Measurements from ENCODE around the gene NRP1. TPM values are rescaled to one million over a fixed set of nuclear protein-coding genes. Genes with fewer than 3 reads are reported as not detected.

The NRP1 gene
- total and polyA plus RNA-seq, 2 donors (not counting 3 experiments of a cell fraction or from before 2014, with no cell fraction given) = 122 to 306 TPM

DNA sequence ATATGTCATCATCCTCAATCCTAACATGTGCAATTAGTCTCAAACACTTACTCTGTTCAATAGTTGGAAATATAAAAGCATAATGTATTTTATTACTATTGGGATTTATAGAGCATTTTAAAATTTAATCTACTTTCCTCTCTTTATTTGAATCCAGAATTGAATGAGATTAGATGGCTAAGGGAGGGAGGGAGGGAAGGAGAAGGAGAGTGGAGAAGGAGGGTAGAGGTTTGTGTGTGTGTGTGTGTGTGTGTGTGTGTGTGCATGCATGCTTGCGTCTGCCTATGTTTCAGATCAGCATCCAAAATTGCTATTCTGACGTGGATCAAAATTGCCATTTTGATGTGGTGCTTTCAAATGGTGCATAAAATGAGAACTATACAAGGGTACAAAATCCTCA, 90.8 kb downstream of the NRP1 start:
- Histone ChIP-seq H3K9ac (replicated peaks; ENCODE audit: extremely low read depth, insufficient read depth, low read length) (no peak overlapping the region), H3K4me2 (ENCODE audit: insufficient read depth, low read length) (no peak overlapping the region), H3K36me3 (ENCODE audit: control insufficient read depth in 2 of 2, extremely low read depth in 1 of 2, insufficient read depth in 2 of 2, low read length in 2 of 2) (peaks cover 9 to 19% of the 10 kb centered on the region in 2 experiments), H4K20me1 (replicated peaks; ENCODE audit: control insufficient read depth, extremely low read depth, insufficient read depth, low read length) (no peaks in the 10 kb centered on the region), H3K9me3 (replicated peaks; ENCODE audit: control insufficient read depth, insufficient read depth, low read length) (no peaks in the 10 kb centered on the region), H3K27me3 (ENCODE audit: control insufficient read depth in 2 of 2, insufficient read depth in 2 of 2, low read length in 2 of 2) (no peaks in the 10 kb centered on the region), H2AFZ (ENCODE audit: low read depth, low read length) (no peak overlapping the region), H3K27ac (ENCODE audit: insufficient read depth, low read depth, low read length) (no peak overlapping the region), H3K4me1 (ENCODE audit: control insufficient read depth, extremely low read depth, insufficient read depth, low read length) (peaks cover 15% of the 10 kb centered on the region), H3K79me2 (ENCODE audit: control insufficient read depth, insufficient read depth, low read length) (peaks cover 16% of the 10 kb centered on the region), H3K9me1 (replicated peaks; ENCODE audit: control insufficient read depth, extremely low read depth, insufficient read depth, low read length) (no peaks in the 10 kb centered on the region), H3K4me3 (replicated peaks in 1 of 3; ENCODE audit: insufficient read depth in 1 of 3, low read depth in 1 of 3, low read length in 3 of 3) (no peak overlapping the region)
- intact Hi-C loops (cut with micrococcal nuclease) = no loop called here
- FAIRE-seq = no peak
- TF ChIP-seq POLR2A (IDR thresholded peaks at IDR 0.05; ENCODE audit: low read depth, low read length) (no peak), FOS (IDR thresholded peaks at IDR 0.05; ENCODE audit: borderline replicate concordance, insufficient read depth, low read length) (no peak)
- TF ChIP-seq, protein P1, sequence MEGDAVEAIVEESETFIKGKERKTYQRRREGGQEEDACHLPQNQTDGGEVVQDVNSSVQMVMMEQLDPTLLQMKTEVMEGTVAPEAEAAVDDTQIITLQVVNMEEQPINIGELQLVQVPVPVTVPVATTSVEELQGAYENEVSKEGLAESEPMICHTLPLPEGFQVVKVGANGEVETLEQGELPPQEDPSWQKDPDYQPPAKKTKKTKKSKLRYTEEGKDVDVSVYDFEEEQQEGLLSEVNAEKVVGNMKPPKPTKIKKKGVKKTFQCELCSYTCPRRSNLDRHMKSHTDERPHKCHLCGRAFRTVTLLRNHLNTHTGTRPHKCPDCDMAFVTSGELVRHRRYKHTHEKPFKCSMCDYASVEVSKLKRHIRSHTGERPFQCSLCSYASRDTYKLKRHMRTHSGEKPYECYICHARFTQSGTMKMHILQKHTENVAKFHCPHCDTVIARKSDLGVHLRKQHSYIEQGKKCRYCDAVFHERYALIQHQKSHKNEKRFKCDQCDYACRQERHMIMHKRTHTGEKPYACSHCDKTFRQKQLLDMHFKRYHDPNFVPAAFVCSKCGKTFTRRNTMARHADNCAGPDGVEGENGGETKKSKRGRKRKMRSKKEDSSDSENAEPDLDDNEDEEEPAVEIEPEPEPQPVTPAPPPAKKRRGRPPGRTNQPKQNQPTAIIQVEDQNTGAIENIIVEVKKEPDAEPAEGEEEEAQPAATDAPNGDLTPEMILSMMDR (IDR thresholded peaks at IDR 0.05; ENCODE audit: extremely low read depth in 1 of 2, insufficient read depth in 1 of 2, low read depth in 1 of 2, low read length in 2 of 2) = no peak
- TF ChIP-seq, protein P2, sequence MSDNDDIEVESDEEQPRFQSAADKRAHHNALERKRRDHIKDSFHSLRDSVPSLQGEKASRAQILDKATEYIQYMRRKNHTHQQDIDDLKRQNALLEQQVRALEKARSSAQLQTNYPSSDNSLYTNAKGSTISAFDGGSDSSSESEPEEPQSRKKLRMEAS (IDR thresholded peaks at IDR 0.05; ENCODE audit: insufficient read depth, insufficient read length) = no peak
- DNase-seq (ENCODE audit: low read depth, low spot score) = no peak
- ChIA-PET CTCF (interaction anchor here (1.5 kb wide), 1 partner anchor 10 kb away, joined by 9 read pairs; no protein-coding TSS in a partner anchor), POLR2A (no interaction called here)
- dilution Hi-C loops (cut with MboI; ENCODE audit: extremely low pct_ligation_motif_present, low sequenced_read_pairs) = no loop called here
- no TSS peak for BruUV-seq (replicated peaks)

DNA sequence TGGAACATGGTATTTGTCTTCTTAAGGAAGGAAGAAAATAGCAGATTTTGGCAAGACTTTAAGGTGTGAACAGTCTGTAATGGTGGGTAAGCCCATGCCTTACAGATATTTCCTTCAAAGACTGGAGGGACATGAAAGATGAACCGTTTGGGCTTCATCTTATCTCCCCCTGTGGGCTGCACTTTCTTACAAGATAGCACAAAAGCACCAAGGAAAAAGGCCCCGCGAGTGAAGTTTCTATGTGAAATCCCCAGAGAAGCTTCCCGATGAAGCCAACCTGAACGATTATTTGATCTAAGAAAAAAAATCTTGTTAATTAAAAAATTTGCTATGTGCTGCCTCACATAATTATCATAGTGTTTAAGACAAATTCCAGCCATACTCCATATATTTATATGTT, 91.5 kb downstream of the NRP1 start:
- TF ChIP-seq EZH2 (IDR thresholded peaks at IDR 0.05; ENCODE audit: borderline replicate concordance, low read depth, low read length, severe bottlenecking) (no peak), JUN (IDR thresholded peaks at IDR 0.05; ENCODE audit: borderline replicate concordance, insufficient read depth, insufficient read length, low read depth) (no peak), GATA2 (IDR thresholded peaks at IDR 0.05; ENCODE audit: insufficient read depth, insufficient read length, low read depth, low read length) (no peak), POLR2AphosphoS5 (IDR thresholded peaks at IDR 0.05; ENCODE audit: insufficient read depth, low read depth, low read length) (no peak)
- TF ChIP-seq, protein P2 (IDR thresholded peaks at IDR 0.05; ENCODE audit: insufficient read depth, insufficient read length) = no peak
- H2AFZ ChIP-seq (ENCODE audit: low read depth, low read length) = no peak overlapping the region
- H3K4me2 ChIP-seq (ENCODE audit: insufficient read depth, low read length) = no peak overlapping the region
- no peak for DNase-seq (ENCODE audit: low read depth, low spot score)
- H3K27ac ChIP-seq (ENCODE audit: insufficient read depth, low read depth, low read length) = no peak overlapping the region
- H3K9me3 ChIP-seq (replicated peaks; ENCODE audit: control insufficient read depth, insufficient read depth, low read length) = no peaks in the 10 kb centered on the region
- peaks cover 10 to 19% of the 10 kb centered on the region in 2 experiments for H3K36me3 ChIP-seq (ENCODE audit: control insufficient read depth in 2 of 2, extremely low read depth in 1 of 2, insufficient read depth in 2 of 2, low read length in 2 of 2)
- no peak overlapping the region for H3K9ac ChIP-seq (replicated peaks; ENCODE audit: extremely low read depth, insufficient read depth, low read length)
- no peaks in the 10 kb centered on the region for H3K9me1 ChIP-seq (replicated peaks; ENCODE audit: control insufficient read depth, extremely low read depth, insufficient read depth, low read length)
- FAIRE-seq = no peak
- peaks cover 7% of the 10 kb centered on the region for H3K4me1 ChIP-seq (ENCODE audit: control insufficient read depth, extremely low read depth, insufficient read depth, low read length)
- ChIA-PET CTCF (interaction anchor here (1.5 kb wide), 1 partner anchor 9 kb away, joined by 9 read pairs; no protein-coding TSS in a partner anchor), POLR2A (no interaction called here)
- H3K27me3 ChIP-seq (ENCODE audit: control insufficient read depth in 2 of 2, insufficient read depth in 2 of 2, low read length in 2 of 2) = no peaks in the 10 kb centered on the region
- no peaks in the 10 kb centered on the region for H4K20me1 ChIP-seq (replicated peaks; ENCODE audit: control insufficient read depth, extremely low read depth, insufficient read depth, low read length)
- intact Hi-C loops (cut with micrococcal nuclease) = no loop called here
- H3K4me3 ChIP-seq (replicated peaks in 1 of 3; ENCODE audit: insufficient read depth in 1 of 3, low read depth in 1 of 3, low read length in 3 of 3) = no peak overlapping the region
- dilution Hi-C loops (cut with MboI; ENCODE audit: extremely low pct_ligation_motif_present, low sequenced_read_pairs) = no loop called here
- H3K79me2 ChIP-seq (ENCODE audit: control insufficient read depth, insufficient read depth, low read length) = peaks cover 14% of the 10 kb centered on the region
- no TSS peak for BruUV-seq (replicated peaks)

All from endothelial cell of umbilical vein (primary cell).